Activated CD4-positive, CD25-positive, alpha-beta regulatory T cell treated with anti-CD3 and anti-CD28 coated beads, Interleukin-2, amount 50 U/mL, for 72 hours (primary cell): ENCODE measurements around the gene RAD51B.

ENCODE experiments used
- DNase-seq: peaks from one replicate; pipeline ENCODE4 v3.0.0; 2021

Gene RAD51B

GRCh38 chr14:68547305-68548193, 728.0 kb downstream of the RAD51B start:
- DNase-seq: no peak

DNA sequence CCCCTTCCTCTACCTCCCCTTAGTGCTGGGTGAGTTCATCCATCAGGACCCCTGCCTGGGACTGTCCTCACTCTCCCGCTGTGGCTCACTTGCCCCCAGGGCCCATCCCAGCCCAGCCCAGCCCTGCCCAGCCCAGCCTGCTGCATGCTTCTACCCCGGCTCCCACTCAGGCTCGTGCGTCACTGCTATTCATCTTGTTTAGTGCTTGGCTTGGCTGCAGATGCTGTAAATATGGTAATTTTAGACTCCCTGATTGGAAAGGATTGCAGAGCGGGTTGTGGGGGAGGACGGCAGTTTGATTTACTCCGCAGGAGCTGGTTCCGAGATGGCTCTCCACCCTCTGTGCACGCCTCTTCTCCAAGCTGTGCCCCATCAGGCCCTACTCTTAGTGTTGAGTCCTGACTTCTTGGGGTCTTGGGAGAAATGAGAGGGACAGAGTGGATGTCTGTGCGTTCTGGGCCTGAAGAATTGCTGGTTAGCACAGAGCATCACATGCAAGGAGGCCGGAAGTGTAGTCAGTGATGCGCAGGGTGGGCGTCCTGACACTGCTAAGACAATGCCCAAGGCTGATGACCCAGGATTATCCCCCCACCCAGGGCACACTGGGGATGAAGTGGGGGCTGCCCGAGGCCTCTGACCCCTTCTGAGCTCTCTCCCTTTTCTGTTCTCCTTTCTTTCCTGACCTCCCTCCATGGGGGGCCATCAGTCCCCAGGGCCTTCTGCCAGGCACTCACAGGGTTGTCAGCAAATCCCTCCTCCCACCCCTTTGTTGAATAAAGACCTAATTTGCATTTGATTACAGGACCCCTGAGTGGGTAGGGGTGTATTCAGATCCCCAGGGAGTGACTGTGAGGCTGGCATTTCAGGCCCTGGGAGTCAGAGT, 728.9 kb downstream of the RAD51B start:
- no peak for DNase-seq

DNA sequence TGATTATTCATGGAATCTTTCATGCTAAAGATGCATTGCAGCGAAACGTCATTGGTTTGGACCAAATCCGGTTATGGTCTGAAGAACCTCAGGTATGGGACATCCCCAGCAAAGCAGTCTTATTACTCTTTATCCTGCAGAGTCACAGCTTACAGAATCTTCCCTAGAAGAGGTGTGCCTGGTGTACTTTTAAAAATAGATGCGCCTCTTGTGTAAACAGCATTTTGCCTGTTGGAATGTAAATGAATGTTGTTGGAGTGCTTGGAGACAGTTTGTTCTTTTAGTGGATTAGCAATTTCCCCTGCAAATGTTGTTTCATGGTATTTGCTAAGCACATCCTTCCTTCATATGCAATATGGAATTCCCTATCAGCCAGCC, 730.7 kb downstream of the RAD51B start:
- DNase-seq: no peak

GRCh38 chr14:68551045-68551683, 731.6 kb downstream of the RAD51B start:
- DNase-seq: no peak

DNA sequence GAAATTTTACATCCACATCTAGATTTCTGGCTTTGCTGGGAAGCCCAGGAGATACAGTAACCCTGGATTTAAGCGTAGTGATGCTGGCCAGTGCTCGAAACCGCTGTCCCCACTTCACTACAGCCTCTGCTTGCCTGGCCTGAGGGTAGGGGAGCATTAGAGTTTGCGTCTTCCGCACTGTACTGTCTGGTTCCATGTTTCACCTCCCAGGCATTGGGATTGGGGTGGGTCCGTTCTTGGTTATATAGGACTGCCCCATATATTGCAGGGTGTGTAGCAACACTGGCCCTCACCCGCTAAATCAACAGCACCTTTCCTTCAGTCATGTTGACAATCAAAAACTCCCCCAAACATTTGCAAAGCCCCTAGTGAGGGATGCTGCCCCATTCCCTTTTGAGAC, 732.5 kb downstream of the RAD51B start:
- no peak for DNase-seq

DNA sequence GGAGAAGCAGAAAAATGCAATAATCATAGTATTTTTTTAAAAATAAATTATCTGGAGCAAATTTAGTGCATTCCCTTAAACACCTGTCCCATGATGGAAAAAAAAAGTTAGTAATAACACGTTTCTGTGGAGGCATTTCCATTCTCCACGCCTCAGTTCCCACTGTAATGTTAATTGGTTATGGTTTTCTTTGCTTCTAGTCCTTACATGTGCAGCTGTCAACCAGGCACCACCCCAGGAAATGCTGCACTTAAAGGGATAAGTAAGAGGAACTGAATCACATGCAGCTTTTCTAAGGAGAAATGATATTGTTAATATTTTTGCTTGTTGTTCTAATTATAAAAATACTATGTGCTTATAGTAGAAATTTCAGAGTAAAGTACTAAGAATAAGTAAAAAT, 733.0 kb downstream of the RAD51B start:
- no peak for DNase-seq

GRCh38 chr14:68553311-68553710, 733.7 kb downstream of the RAD51B start:
- no peak for DNase-seq

DNA sequence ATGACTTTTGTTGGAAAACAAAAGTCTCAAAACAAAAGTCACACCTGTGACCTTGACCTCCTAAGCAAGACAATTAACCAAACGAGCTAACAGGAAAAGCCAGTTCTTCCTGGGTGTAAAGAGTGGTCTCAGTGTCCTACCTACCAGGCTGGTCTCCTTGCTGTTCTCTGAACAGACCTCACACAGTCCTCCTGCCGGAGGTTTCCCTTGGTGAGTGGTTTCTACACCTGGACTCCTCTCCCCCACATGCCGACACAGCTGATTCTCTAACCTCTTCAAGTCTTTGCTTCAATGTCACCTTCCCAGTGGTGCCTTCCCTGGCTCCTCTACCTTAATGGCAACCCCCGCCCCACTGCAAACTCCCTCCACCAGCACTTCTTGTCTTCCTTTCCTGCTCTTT, 734.7 kb downstream of the RAD51B start:
- DNase-seq: no peak

GRCh38 chr14:68556253-68556652, 736.7 kb downstream of the RAD51B start:
- DNase-seq: no peak

GRCh38 chr14:68557648-68558047, 738.1 kb downstream of the RAD51B start:
- no peak for DNase-seq

GRCh38 chr14:68558096-68558495, 738.5 kb downstream of the RAD51B start:
- DNase-seq: no peak

DNA sequence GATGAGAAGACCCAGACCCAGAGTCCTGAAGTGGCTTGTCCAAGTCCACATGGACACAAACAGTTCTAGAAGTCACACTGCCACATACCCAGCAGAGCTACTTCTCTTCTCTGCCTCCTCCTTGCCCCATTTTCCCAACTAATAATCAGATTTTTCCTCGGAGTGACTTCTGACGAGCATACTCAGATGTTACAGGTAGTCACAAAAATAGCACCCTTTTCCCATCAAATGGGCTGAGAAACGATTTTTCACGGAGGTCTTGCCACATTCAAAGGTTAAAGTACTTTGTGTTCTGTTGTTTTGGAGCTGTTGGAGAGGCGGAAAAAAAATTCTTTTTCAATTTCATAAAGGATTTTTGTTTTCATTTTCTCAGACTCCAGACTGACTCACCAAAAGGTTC, 740.4 kb downstream of the RAD51B start:
- DNase-seq: no peak

DNA sequence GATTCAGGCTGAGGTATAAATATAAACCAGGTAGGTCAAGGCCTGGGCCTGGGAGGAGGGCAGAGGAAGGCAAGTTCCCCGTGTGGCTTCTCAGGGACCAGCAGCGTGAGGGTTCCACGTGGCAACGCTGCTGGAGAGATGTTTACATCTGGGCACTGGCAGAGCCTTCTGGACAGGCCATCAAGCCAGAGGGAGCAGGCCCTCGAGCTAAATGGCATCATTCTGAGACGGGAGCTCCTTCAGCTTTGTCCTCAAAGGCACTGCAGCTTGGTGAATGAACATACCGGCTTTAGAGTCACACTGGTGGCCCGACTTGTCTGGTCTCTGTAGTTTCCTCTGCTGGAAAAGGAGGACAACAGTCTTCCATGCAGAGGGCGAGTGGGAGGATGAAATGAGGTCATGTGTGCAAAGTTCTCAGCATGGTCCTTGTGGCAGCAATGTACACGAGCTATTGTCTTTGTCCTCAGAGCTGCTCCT, 742.0 kb downstream of the RAD51B start:
- no peak for DNase-seq

DNA sequence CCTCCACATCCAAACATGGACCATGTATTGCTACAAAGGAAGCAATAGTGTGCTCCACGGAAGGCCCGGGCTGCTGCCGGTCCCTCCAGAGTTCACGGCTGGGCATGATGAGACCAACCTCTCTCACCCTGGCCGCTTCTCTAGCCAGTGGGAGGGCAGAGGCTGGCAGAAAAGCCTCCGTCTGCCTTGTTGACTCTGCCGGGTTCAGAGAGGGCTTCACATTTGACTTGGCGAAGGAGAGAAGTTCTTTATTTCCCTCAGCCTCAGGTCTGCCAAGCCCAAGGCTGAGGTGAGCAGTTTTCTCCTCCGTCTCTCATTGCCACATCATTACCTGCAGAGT, 743.3 kb downstream of the RAD51B start:
- DNase-seq: no peak

GRCh38 chr14:68563251-68564131, 743.9 kb downstream of the RAD51B start:
- DNase-seq: no peak

- DNase-seq: no peak
Measured at GRCh38 chr14:68564191-68564825, 744.7 kb downstream of the RAD51B start.

DNA sequence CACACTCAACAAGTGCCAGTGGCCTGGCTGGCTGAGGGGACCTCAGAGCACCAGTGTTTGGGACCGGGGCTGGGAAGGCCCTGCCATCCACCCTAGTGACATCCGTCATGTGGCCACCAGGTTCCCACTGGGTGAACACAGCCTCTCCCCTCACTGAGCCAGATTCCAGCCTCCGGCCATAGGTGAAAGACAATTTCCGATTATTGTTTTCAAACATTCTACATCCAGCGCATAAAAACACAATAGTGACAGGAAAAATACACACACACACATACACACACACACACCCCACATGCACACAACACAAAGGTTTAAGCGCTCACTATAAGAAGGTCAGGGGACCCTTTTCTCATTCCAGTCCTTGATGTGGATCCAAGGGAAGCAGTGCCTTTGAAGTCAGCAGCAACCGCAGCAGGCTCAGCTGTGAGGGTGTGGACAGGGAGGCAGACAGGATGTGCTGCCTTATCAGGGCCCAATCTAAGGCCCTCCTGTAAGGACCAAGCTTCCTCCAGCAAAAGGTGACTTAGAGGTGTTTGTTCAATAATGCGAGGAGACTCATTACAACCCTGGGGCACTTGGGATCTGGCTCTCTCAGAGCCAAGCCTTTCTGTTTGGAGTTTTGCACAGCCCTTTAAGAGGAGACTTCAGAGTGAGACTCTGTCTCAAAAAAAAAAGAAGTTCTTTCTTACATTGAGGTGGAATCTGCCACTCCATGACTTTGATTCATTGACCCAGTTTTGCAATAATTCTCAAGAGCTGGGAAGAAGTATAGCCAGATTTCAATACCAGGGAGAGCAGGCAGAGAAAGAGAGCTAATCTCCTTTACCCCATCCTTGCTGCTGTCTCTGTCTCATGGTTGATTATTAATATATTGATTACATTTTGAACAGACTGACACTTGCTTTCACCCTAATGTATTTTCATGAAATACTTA, 745.5 kb downstream of the RAD51B start:
- no peak for DNase-seq

DNA sequence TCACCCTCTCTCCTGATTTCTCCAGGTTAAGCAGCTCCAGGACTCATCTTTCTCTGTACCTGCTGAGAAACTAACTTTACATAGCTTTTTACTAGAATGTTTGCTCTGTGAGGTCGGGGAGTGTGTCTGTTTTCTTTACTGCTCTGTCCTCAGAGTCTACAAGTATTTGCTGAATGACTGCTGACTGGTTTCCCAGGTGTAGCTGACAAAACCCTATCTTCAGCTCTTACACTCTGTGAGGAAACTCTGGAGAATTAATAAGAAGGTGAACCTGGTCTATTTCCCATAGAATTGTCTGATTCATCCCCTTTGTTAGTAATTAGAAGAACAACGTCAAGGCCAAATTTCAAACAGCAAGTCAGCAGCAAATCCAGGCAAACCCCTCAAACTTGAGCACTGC, 746.5 kb downstream of the RAD51B start:
- no peak for DNase-seq

GRCh38 chr14:68568907-68569897, 749.6 kb downstream of the RAD51B start:
- no peak for DNase-seq
